Measurements from ENCODE around the gene CNGA3. TPM values are rescaled to one million over a fixed set of nuclear protein-coding genes. Genes with fewer than 3 reads are reported as not detected.

Gene CNGA3
- total and polyA plus RNA-seq, 2 donors (not counting 1 experiment from before 2014, with no cell fraction given): under 0.01 TPM; not detected in 1

DNA sequence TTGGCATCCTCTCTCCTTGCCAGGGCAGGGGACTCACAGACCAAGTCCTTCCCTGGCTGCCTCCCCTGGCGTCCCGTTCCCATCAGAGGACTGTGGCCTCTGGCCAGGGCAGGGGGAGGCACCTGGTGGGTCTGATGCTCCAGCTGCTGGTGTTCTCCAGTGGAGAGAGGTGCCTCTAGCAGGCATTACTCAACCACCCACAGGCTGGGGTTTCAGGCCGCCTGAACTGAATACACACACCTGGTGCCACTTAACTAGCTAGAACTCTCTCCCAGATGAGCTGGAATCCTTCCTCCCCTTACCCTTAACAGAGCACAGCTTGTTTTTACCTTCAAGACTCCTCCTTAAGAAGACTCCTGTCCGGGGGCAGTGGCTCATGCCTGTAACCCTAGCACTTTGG, 37.7 kb upstream of the CNGA3 start:
- no peaks in the 10 kb centered on the region for H3K27me3 ChIP-seq (ENCODE audit: control insufficient read depth, insufficient read depth, low read length)
- H3K4me3 ChIP-seq (replicated peaks in 1 of 4; ENCODE audit: control extremely low read depth in 1 of 4, insufficient read depth in 1 of 4, low read depth in 3 of 4, low read length in 4 of 4): no peak overlapping the region
- no peaks in the 10 kb centered on the region for H4K20me1 ChIP-seq (ENCODE audit: control insufficient read depth, extremely low read depth, insufficient read depth, low read length)
- no peak overlapping the region for H3K9ac ChIP-seq (ENCODE audit: insufficient read depth, low read length)
- H3K36me3 ChIP-seq (ENCODE audit: control insufficient read depth, insufficient read depth, low read length): no peaks in the 10 kb centered on the region
- no peak overlapping the region for H3K4me2 ChIP-seq (ENCODE audit: extremely low read depth, insufficient read depth, low read length)
- no peaks in the 10 kb centered on the region for H3K9me3 ChIP-seq (ENCODE audit: control insufficient read depth, insufficient read depth, low read depth, low read length)
- H2AFZ ChIP-seq (ENCODE audit: low read length): no peak overlapping the region
- DNase-seq (ENCODE audit: low read depth in 2 of 2): no peak
- no peaks in the 10 kb centered on the region for H3K4me1 ChIP-seq (ENCODE audit: control insufficient read depth, extremely low read depth, insufficient read depth, low read length)
- no peaks in the 10 kb centered on the region for H3K79me2 ChIP-seq (ENCODE audit: control insufficient read depth, insufficient read depth, low read length)
- H3K27ac ChIP-seq (ENCODE audit: insufficient read depth, low read length): no peak overlapping the region
- TF ChIP-seq, protein P1, sequence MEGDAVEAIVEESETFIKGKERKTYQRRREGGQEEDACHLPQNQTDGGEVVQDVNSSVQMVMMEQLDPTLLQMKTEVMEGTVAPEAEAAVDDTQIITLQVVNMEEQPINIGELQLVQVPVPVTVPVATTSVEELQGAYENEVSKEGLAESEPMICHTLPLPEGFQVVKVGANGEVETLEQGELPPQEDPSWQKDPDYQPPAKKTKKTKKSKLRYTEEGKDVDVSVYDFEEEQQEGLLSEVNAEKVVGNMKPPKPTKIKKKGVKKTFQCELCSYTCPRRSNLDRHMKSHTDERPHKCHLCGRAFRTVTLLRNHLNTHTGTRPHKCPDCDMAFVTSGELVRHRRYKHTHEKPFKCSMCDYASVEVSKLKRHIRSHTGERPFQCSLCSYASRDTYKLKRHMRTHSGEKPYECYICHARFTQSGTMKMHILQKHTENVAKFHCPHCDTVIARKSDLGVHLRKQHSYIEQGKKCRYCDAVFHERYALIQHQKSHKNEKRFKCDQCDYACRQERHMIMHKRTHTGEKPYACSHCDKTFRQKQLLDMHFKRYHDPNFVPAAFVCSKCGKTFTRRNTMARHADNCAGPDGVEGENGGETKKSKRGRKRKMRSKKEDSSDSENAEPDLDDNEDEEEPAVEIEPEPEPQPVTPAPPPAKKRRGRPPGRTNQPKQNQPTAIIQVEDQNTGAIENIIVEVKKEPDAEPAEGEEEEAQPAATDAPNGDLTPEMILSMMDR (conservative IDR thresholded peaks at IDR 0.05 in 1 of 2, IDR thresholded peaks at IDR 0.05 in 1 of 2; ENCODE audit: low read depth in 1 of 2, low read length in 2 of 2): no peak
- no peak for TF ChIP-seq EZH2 (IDR thresholded peaks at IDR 0.05; ENCODE audit: low read length, missing control alignments)

DNA sequence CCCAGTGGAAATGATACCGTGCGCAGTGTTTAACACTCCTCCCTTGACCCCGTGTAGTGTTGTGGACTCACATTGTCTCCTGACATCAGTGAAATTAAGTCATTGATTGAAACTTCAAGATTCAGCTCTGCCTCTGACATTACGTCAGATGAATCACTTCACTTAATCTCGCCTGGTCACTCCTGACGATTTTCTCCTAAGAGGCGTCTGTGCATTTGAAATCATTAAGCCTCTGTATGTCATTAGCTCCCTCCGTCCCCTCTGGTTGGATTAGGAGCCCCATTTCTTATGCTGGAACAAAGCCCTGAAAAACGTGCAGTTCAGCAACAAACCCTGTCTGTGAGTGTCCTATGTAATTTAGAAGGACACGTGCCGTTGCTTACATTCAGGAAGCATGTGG, 36.7 kb upstream of the CNGA3 start:
- H3K4me3 ChIP-seq (replicated peaks in 1 of 4; ENCODE audit: control extremely low read depth in 1 of 4, insufficient read depth in 1 of 4, low read depth in 3 of 4, low read length in 4 of 4): no peak overlapping the region
- no peak overlapping the region for H3K4me2 ChIP-seq (ENCODE audit: extremely low read depth, insufficient read depth, low read length)
- DNase-seq (ENCODE audit: low read depth in 2 of 2): no peak
- TF ChIP-seq, protein P1 (conservative IDR thresholded peaks at IDR 0.05 in 1 of 2, IDR thresholded peaks at IDR 0.05 in 1 of 2; ENCODE audit: low read depth in 1 of 2, low read length in 2 of 2): no peak
- no peak for TF ChIP-seq EZH2 (IDR thresholded peaks at IDR 0.05; ENCODE audit: low read length, missing control alignments)
- no peak overlapping the region for H3K9ac ChIP-seq (ENCODE audit: insufficient read depth, low read length)
- no peak overlapping the region for H3K27ac ChIP-seq (ENCODE audit: insufficient read depth, low read length)
- H3K79me2 ChIP-seq (ENCODE audit: control insufficient read depth, insufficient read depth, low read length): no peaks in the 10 kb centered on the region
- H3K27me3 ChIP-seq (ENCODE audit: control insufficient read depth, insufficient read depth, low read length): no peaks in the 10 kb centered on the region
- no peaks in the 10 kb centered on the region for H3K36me3 ChIP-seq (ENCODE audit: control insufficient read depth, insufficient read depth, low read length)
- H4K20me1 ChIP-seq (ENCODE audit: control insufficient read depth, extremely low read depth, insufficient read depth, low read length): no peaks in the 10 kb centered on the region
- no peaks in the 10 kb centered on the region for H3K9me3 ChIP-seq (ENCODE audit: control insufficient read depth, insufficient read depth, low read depth, low read length)
- H3K4me1 ChIP-seq (ENCODE audit: control insufficient read depth, extremely low read depth, insufficient read depth, low read length): no peaks in the 10 kb centered on the region
- no peak overlapping the region for H2AFZ ChIP-seq (ENCODE audit: low read length)

DNA sequence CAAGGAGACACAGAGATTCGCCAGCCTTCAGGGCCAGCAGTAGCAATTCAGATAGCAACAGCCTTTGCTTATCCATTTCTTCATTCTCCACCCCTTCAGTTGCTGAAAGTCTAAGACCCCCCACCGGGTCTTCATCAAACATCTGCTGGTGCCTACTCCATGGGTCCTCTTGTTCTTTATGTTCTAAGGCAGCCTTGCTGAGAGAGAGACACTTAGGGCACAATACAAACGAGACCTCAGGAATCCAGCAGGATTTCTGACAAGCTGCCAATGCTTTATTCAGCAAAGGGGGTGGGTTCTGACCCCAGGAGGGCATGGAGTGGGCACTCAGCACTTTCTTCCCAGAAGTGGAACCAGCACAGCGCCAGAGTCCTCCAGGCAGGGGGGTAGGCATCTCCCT, 36.2 kb upstream of the CNGA3 start:
- H4K20me1 ChIP-seq (ENCODE audit: control insufficient read depth, extremely low read depth, insufficient read depth, low read length): no peaks in the 10 kb centered on the region
- DNase-seq (ENCODE audit: low read depth in 2 of 2): no peak

More for the DNA sequence above, 36.2 kb upstream of the CNGA3 start:
- Histone ChIP-seq H3K9me3 (ENCODE audit: control insufficient read depth, insufficient read depth, low read depth, low read length) (no peaks in the 10 kb centered on the region), H3K27me3 (ENCODE audit: control insufficient read depth, insufficient read depth, low read length) (no peaks in the 10 kb centered on the region), H3K9ac (ENCODE audit: insufficient read depth, low read length) (no peak overlapping the region), H3K27ac (ENCODE audit: insufficient read depth, low read length) (no peak overlapping the region), H3K36me3 (ENCODE audit: control insufficient read depth, insufficient read depth, low read length) (no peaks in the 10 kb centered on the region), H2AFZ (ENCODE audit: low read length) (no peak overlapping the region), H3K4me3 (replicated peaks in 1 of 4; ENCODE audit: control extremely low read depth in 1 of 4, insufficient read depth in 1 of 4, low read depth in 3 of 4, low read length in 4 of 4) (no peak overlapping the region), H3K4me1 (ENCODE audit: control insufficient read depth, extremely low read depth, insufficient read depth, low read length) (no peaks in the 10 kb centered on the region), H3K79me2 (ENCODE audit: control insufficient read depth, insufficient read depth, low read length) (no peaks in the 10 kb centered on the region), H3K4me2 (ENCODE audit: extremely low read depth, insufficient read depth, low read length) (no peak overlapping the region)
- TF ChIP-seq EZH2 (IDR thresholded peaks at IDR 0.05; ENCODE audit: low read length, missing control alignments): no peak
- TF ChIP-seq, protein P1 (conservative IDR thresholded peaks at IDR 0.05 in 1 of 2, IDR thresholded peaks at IDR 0.05 in 1 of 2; ENCODE audit: low read depth in 1 of 2, low read length in 2 of 2): no peak

Data from fibroblast of lung (primary cell).